Measurements from ENCODE around the gene SEPTIN8. TPM values are rescaled to one million over a fixed set of nuclear protein-coding genes. Genes with fewer than 3 reads are reported as not detected.

SEPTIN8 gene
- total and polyA plus RNA-seq, 2 experiments from 2014 or later, result 26.9 to 41.9 TPM

GRCh38 chr5:132746592-132746953 is 30.5 kb downstream of the SEPTIN8 start:
- peaks cover 25% of the 10 kb centered on the region for H3K27me3 ChIP-seq (replicated peaks; ENCODE audit: insufficient read depth)
- in situ Hi-C loops (cut with MboI), result no loop called here
- H3F3A ChIP-seq (ENCODE audit: insufficient read depth), result peaks cover 8% of the 10 kb centered on the region; the same call in 1 of the 2 replicates
- H3K9ac ChIP-seq, result no peak overlapping the region
- H3K36me3 ChIP-seq (ENCODE audit: low read depth), result no peaks in the 10 kb centered on the region
- no peaks in the 10 kb centered on the region for H3K9me2 ChIP-seq (ENCODE audit: insufficient read depth)
- H3K79me2 ChIP-seq (ENCODE audit: insufficient read depth), result no peaks in the 10 kb centered on the region
- H3K9me3 ChIP-seq (ENCODE audit: low read depth), result no peaks in the 10 kb centered on the region
- DNase-seq, result no peak
- no peaks in the 10 kb centered on the region for H4K20me1 ChIP-seq (ENCODE audit: insufficient read depth)
- H2AFZ ChIP-seq, result peak overlapping the region; percentile 60; the same call in 1 of the 2 replicates
- 13 to 15% methylated on average over 3 of the region's 3 CpGs for WGBS, 2 experiments (ENCODE audit: low coverage in 1 of 2, low lambda C conversion rate in 2 of 2, missing lambda C conversion rate in 2 of 2)
- H3K4me1 ChIP-seq (ENCODE audit: insufficient read depth), result peaks cover 6% of the 10 kb centered on the region; the same call in 1 of the 2 replicates
- peak overlapping the region; percentile 45 for H3K4me2 ChIP-seq (ENCODE audit: unreplicated experiment)
- peak overlapping the region; percentile 53; the same call in 1 of the 2 replicates for H3K4me3 ChIP-seq
- H3K27ac ChIP-seq, result no peak overlapping the region
- TF ChIP-seq EZH2phosphoT487 (IDR thresholded peaks at IDR 0.05; ENCODE audit: insufficient read depth, low read depth) (no peak), EZH2 (IDR thresholded peaks at IDR 0.05; ENCODE audit: insufficient read depth, poor library complexity, severe bottlenecking) (no peak)

- H3K9me2 ChIP-seq (ENCODE audit: insufficient read depth), result no peaks in the 10 kb centered on the region
- H3K9me3 ChIP-seq (ENCODE audit: low read depth), result no peaks in the 10 kb centered on the region
- no peak overlapping the region for H3K27ac ChIP-seq
- DNase-seq, result no peak
- peaks cover 25% of the 10 kb centered on the region for H3K27me3 ChIP-seq (replicated peaks; ENCODE audit: insufficient read depth)
- H3K36me3 ChIP-seq (ENCODE audit: low read depth), result no peaks in the 10 kb centered on the region
- H3K4me2 ChIP-seq (ENCODE audit: unreplicated experiment), result no peak overlapping the region
- H3K4me1 ChIP-seq (ENCODE audit: insufficient read depth), result no peaks in the 10 kb centered on the region
- H3K9ac ChIP-seq, result no peak overlapping the region
- 69 to 76% methylated on average over 2 of the region's 2 CpGs for WGBS, 2 experiments (ENCODE audit: low coverage in 1 of 2, low lambda C conversion rate in 2 of 2, missing lambda C conversion rate in 2 of 2)
- no peaks in the 10 kb centered on the region for H3F3A ChIP-seq (ENCODE audit: insufficient read depth)
- in situ Hi-C loops (cut with MboI), result no loop called here
- no peak for TF ChIP-seq EZH2 (IDR thresholded peaks at IDR 0.05; ENCODE audit: insufficient read depth, poor library complexity, severe bottlenecking)
- no peak for TF ChIP-seq EZH2phosphoT487 (IDR thresholded peaks at IDR 0.05; ENCODE audit: insufficient read depth, low read depth)
- no peaks in the 10 kb centered on the region for H3K79me2 ChIP-seq (ENCODE audit: insufficient read depth)
- no peaks in the 10 kb centered on the region for H4K20me1 ChIP-seq (ENCODE audit: insufficient read depth)
- no peak overlapping the region for H3K4me3 ChIP-seq
- H2AFZ ChIP-seq, result no peak overlapping the region
Measured at GRCh38 chr5:132744659-132745058, 32.4 kb downstream of the SEPTIN8 start.

GRCh38 chr5:132742626-132743025 is 34.4 kb downstream of the SEPTIN8 start:
- H3K4me3 ChIP-seq, result no peak overlapping the region
- H3K9me2 ChIP-seq (ENCODE audit: insufficient read depth), result no peaks in the 10 kb centered on the region
- H3K79me2 ChIP-seq (ENCODE audit: insufficient read depth), result no peaks in the 10 kb centered on the region
- H3K27ac ChIP-seq, result no peak overlapping the region
- WGBS, 2 experiments (ENCODE audit: low coverage in 1 of 2, low lambda C conversion rate in 2 of 2, missing lambda C conversion rate in 2 of 2), result 75 to 78% methylated on average over 5 of the region's 5 CpGs
- TF ChIP-seq EZH2 (IDR thresholded peaks at IDR 0.05; ENCODE audit: insufficient read depth, poor library complexity, severe bottlenecking), result no peak
- TF ChIP-seq EZH2phosphoT487 (IDR thresholded peaks at IDR 0.05; ENCODE audit: insufficient read depth, low read depth), result no peak
- no peaks in the 10 kb centered on the region for H3F3A ChIP-seq (ENCODE audit: insufficient read depth)
- H3K27me3 ChIP-seq (replicated peaks; ENCODE audit: insufficient read depth), result peaks cover 25% of the 10 kb centered on the region
- no peak overlapping the region for H3K4me2 ChIP-seq (ENCODE audit: unreplicated experiment)
- no peak overlapping the region for H3K9ac ChIP-seq
- H3K36me3 ChIP-seq (ENCODE audit: low read depth), result no peaks in the 10 kb centered on the region
- no peaks in the 10 kb centered on the region for H4K20me1 ChIP-seq (ENCODE audit: insufficient read depth)
- H2AFZ ChIP-seq, result no peak overlapping the region
- DNase-seq, result no peak
- H3K4me1 ChIP-seq (ENCODE audit: insufficient read depth), result no peaks in the 10 kb centered on the region; the same call in 1 of the 2 replicates
- in situ Hi-C loops (cut with MboI), result no loop called here
- H3K9me3 ChIP-seq (ENCODE audit: low read depth), result no peaks in the 10 kb centered on the region

- no peak overlapping the region for H3K27ac ChIP-seq
- no peak overlapping the region for H2AFZ ChIP-seq
- in situ Hi-C loops (cut with MboI), result no loop called here
- no peak overlapping the region for H3K4me3 ChIP-seq
- no peaks in the 10 kb centered on the region for H3K9me2 ChIP-seq (ENCODE audit: insufficient read depth)
- peaks cover 25% of the 10 kb centered on the region for H3K27me3 ChIP-seq (replicated peaks; ENCODE audit: insufficient read depth)
- H3F3A ChIP-seq (ENCODE audit: insufficient read depth), result no peaks in the 10 kb centered on the region
- no peak for DNase-seq
- no peaks in the 10 kb centered on the region for H3K36me3 ChIP-seq (ENCODE audit: low read depth)
- WGBS, 2 experiments (ENCODE audit: low coverage in 1 of 2, low lambda C conversion rate in 2 of 2, missing lambda C conversion rate in 2 of 2), result 87 to 94% methylated on average over 2 of the region's 2 CpGs
- H3K4me2 ChIP-seq (ENCODE audit: unreplicated experiment), result no peak overlapping the region
- H4K20me1 ChIP-seq (ENCODE audit: insufficient read depth), result no peaks in the 10 kb centered on the region
- no peaks in the 10 kb centered on the region for H3K79me2 ChIP-seq (ENCODE audit: insufficient read depth)
- no peaks in the 10 kb centered on the region for H3K9me3 ChIP-seq (ENCODE audit: low read depth)
- no peak overlapping the region for H3K9ac ChIP-seq
- no peaks in the 10 kb centered on the region; the same call in 1 of the 2 replicates for H3K4me1 ChIP-seq (ENCODE audit: insufficient read depth)
- TF ChIP-seq EZH2phosphoT487 (IDR thresholded peaks at IDR 0.05; ENCODE audit: insufficient read depth, low read depth), result no peak
Measured at GRCh38 chr5:132742158-132742557, 34.9 kb downstream of the SEPTIN8 start.

GRCh38 chr5:132739232-132739631 is 37.8 kb downstream of the SEPTIN8 start:
- in situ Hi-C loops (cut with MboI), result no loop called here
- WGBS, 2 experiments (ENCODE audit: low coverage in 1 of 2, low lambda C conversion rate in 2 of 2, missing lambda C conversion rate in 2 of 2), result 23 to 27% methylated on average over 1 of the region's 1 CpG
- Histone ChIP-seq H3K9me3 (ENCODE audit: low read depth) (no peaks in the 10 kb centered on the region), H3K9ac (no peak overlapping the region), H3K27ac (no peak overlapping the region), H2AFZ (no peak overlapping the region), H3F3A (ENCODE audit: insufficient read depth) (no peaks in the 10 kb centered on the region), H3K4me1 (ENCODE audit: insufficient read depth) (peaks cover 7% of the 10 kb centered on the region), H3K79me2 (ENCODE audit: insufficient read depth) (peaks cover 28% of the 10 kb centered on the region), H4K20me1 (ENCODE audit: insufficient read depth) (no peaks in the 10 kb centered on the region), H3K4me3 (no peak overlapping the region), H3K27me3 (replicated peaks; ENCODE audit: insufficient read depth) (no peaks in the 10 kb centered on the region), H3K36me3 (ENCODE audit: low read depth) (no peaks in the 10 kb centered on the region), H3K4me2 (ENCODE audit: unreplicated experiment) (no peak overlapping the region), H3K9me2 (ENCODE audit: insufficient read depth) (no peaks in the 10 kb centered on the region)
- no peak for TF ChIP-seq EZH2phosphoT487 (IDR thresholded peaks at IDR 0.05; ENCODE audit: insufficient read depth, low read depth)
- no peak for TF ChIP-seq EZH2 (IDR thresholded peaks at IDR 0.05; ENCODE audit: insufficient read depth, poor library complexity, severe bottlenecking)
- DNase-seq, result no peak

All from GM23248 (cell line).